Measurements from ENCODE around the gene C19orf38.

C19orf38 gene

GRCh38 chr19:10848230-10848856 is at the start of gene C19orf38:
Gene C19orf38, plus strand, starts transcription at chr19:10848415. Its CDS starts 94 bp downstream, at chr19:10848509.
- peak; percentile 52 for DNase-seq (ENCODE audit: low spot score)
- in situ Hi-C loops (cut with MboI; ENCODE audit: low pct_unique_long_range_greater_than_20kb, low sequenced_read_pairs, unreplicated experiment) = no loop called here
- TF ChIP-seq CTCF (IDR thresholded peaks at IDR 0.05; ENCODE audit: extremely low read depth, insufficient read depth, missing control alignments) = no peak

DNA sequence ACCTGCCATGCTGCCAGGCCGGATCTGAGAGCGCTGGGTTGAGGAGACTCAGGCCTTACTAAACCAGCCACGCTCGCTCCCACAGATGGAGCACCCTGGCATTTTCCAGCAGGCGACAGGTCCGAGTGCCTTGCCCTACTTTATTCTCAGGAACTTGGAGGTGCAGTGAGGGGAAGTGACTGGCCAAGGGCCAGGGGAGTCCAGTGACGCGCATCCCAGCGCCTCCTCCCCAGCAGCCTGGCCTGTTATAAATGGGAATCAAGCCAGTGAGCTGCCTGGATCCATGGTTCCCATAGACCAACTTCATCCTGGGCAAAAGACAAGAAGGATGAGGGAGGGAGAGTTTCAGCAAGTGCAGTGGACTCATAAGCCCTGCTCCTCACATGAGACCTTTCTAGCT is 47.7 kb upstream of the C19orf38 start:
- in situ Hi-C loops (cut with MboI; ENCODE audit: low pct_unique_long_range_greater_than_20kb, low sequenced_read_pairs, unreplicated experiment) = no loop called here
- no peak for TF ChIP-seq CTCF (IDR thresholded peaks at IDR 0.05; ENCODE audit: extremely low read depth, insufficient read depth, missing control alignments)
- DNase-seq (ENCODE audit: low spot score) = no peak

GRCh38 chr19:10802479-10802878 is 45.7 kb upstream of the C19orf38 start:
- no peak for TF ChIP-seq CTCF (IDR thresholded peaks at IDR 0.05; ENCODE audit: extremely low read depth, insufficient read depth, missing control alignments)
- in situ Hi-C loops (cut with MboI; ENCODE audit: low pct_unique_long_range_greater_than_20kb, low sequenced_read_pairs, unreplicated experiment) = no loop called here
- no peak for DNase-seq (ENCODE audit: low spot score)

- in situ Hi-C loops (cut with MboI; ENCODE audit: low pct_unique_long_range_greater_than_20kb, low sequenced_read_pairs, unreplicated experiment) = no loop called here
- no peak for TF ChIP-seq CTCF (IDR thresholded peaks at IDR 0.05; ENCODE audit: extremely low read depth, insufficient read depth, missing control alignments)
- no peak for DNase-seq (ENCODE audit: low spot score)
These were observed 45.0 kb upstream of the C19orf38 start for GRCh38 chr19:10803252-10803651.

DNA sequence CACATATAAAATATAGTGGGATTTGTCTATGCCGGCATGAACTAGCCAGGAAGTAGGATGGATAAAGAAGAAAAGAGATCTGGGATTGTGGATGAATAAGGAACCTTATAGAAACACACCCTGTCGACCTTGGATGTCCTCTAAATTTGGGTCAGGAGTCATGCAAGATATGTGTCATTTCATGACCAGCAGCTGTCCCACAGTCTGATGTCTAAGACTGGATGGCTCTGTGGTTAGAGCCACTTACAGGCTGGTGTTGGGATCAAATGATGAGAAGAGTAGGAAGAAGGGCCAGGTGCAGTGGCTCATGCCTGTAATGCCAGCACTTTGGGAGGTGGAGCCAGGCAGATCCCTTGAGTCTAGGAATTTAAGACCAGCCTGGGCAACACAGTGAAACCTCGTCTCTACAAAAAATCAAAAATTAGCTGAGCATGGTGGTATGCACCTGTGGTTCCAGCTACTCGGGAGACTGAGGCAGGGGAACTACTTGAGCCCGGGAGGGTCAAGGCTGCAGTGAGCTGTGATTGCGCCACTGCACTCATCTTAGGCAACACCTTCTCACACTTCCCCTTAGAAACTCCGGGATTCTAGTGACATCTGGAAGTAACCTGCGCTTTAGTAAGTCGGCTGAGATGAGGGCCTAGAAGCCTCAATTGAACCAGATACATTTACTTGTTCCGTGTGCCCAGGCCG is 43.0 kb upstream of the C19orf38 start:
- TF ChIP-seq CTCF (IDR thresholded peaks at IDR 0.05; ENCODE audit: extremely low read depth, insufficient read depth, missing control alignments) = no peak
- in situ Hi-C loops (cut with MboI; ENCODE audit: low pct_unique_long_range_greater_than_20kb, low sequenced_read_pairs, unreplicated experiment) = no loop called here
- no peak for DNase-seq (ENCODE audit: low spot score)

- no peak for DNase-seq (ENCODE audit: low spot score)
- no peak for TF ChIP-seq CTCF (IDR thresholded peaks at IDR 0.05; ENCODE audit: extremely low read depth, insufficient read depth, missing control alignments)
- in situ Hi-C loops (cut with MboI; ENCODE audit: low pct_unique_long_range_greater_than_20kb, low sequenced_read_pairs, unreplicated experiment) = no loop called here
These were observed 42.4 kb upstream of the C19orf38 start for GRCh38 chr19:10805758-10806247.

Measured in GM13977 (cell line).